Measurements from ENCODE around the gene RBM26. TPM values are rescaled to one million over a fixed set of nuclear protein-coding genes. Genes with fewer than 3 reads are reported as not detected.

Gene RBM26
- polyA plus RNA-seq, 3 donors: 3.5 to 25.3 (median 5.0) TPM

GRCh38 chr13:79359064-79359463 is 47.0 kb downstream of the RBM26 start:
- Histone ChIP-seq H3K36me3 (replicated peaks in 1 of 2; ENCODE audit: control insufficient read depth in 1 of 2, insufficient read depth in 2 of 2, low read length in 2 of 2) (peaks cover 95 to 96% of the 10 kb centered on the region in 2 donors), H2AFZ (ENCODE audit: insufficient read depth, low read depth, low read length, poor library complexity, severe bottlenecking) (no peak overlapping the region), H3K4me1 (ENCODE audit: control insufficient read depth in 1 of 2, insufficient read depth in 2 of 2, low read length in 2 of 2) (no peaks in the 10 kb centered on the region), H3K79me2 (ENCODE audit: insufficient read depth, low read length) (peaks cover 4% of the 10 kb centered on the region), H3K4me2 (replicated peaks; ENCODE audit: extremely low read depth, low read length, poor library complexity, severe bottlenecking) (no peak overlapping the region), H3K9me3 (replicated peaks in 1 of 2; ENCODE audit: control insufficient read depth in 1 of 2, insufficient read depth in 1 of 2, low read length in 2 of 2) (no peaks in the 10 kb centered on the region), H3K9ac (ENCODE audit: insufficient read depth, low read length, poor library complexity, severe bottlenecking) (no peak overlapping the region), H3K4me3 (replicated peaks in 1 of 3; ENCODE audit: low read depth in 2 of 3, low read length in 3 of 3) (no peak overlapping the region), H3K27me3 (ENCODE audit: control insufficient read depth in 2 of 2, insufficient read depth in 2 of 2, low read length in 2 of 2) (no peaks in the 10 kb centered on the region), H3K27ac (ENCODE audit: low read depth in 1 of 2, low read length in 2 of 2) (no peak overlapping the region), H4K20me1 (ENCODE audit: insufficient read depth, low read length) (peaks cover 4% of the 10 kb centered on the region)
- peaks cover 75 to 89% of the 10 kb centered on the region in 2 donors for H3K36me3 Mint-ChIP-seq
- intact Hi-C loops (cut with micrococcal nuclease): no loop called here
- no peaks in the 10 kb centered on the region for H3K27me3 Mint-ChIP-seq (ENCODE audit: low read depth in 3 of 3)
- H3K9me3 Mint-ChIP-seq: no peaks in the 10 kb centered on the region
- DNase-seq: no peak
- no peaks in the 10 kb centered on the region for H3K4me1 Mint-ChIP-seq
- no peak overlapping the region for H3K4me3 Mint-ChIP-seq
- peak overlapping the region in 4 of 7 donors; percentile 1 to 89 (median 48) for H3K27ac Mint-ChIP-seq
- no peak for TF ChIP-seq CTCF (IDR thresholded peaks at IDR 0.05)

GRCh38 chr13:79354285-79354684 is 51.8 kb downstream of the RBM26 start:
- peaks cover 69 to 83% of the 10 kb centered on the region in 2 donors for H3K36me3 Mint-ChIP-seq
- Histone ChIP-seq H3K9ac (ENCODE audit: insufficient read depth, low read length, poor library complexity, severe bottlenecking) (no peak overlapping the region), H3K79me2 (ENCODE audit: insufficient read depth, low read length) (no peaks in the 10 kb centered on the region), H3K4me2 (replicated peaks; ENCODE audit: extremely low read depth, low read length, poor library complexity, severe bottlenecking) (no peak overlapping the region), H3K4me3 (replicated peaks in 1 of 3; ENCODE audit: low read depth in 2 of 3, low read length in 3 of 3) (no peak overlapping the region), H2AFZ (ENCODE audit: insufficient read depth, low read depth, low read length, poor library complexity, severe bottlenecking) (no peak overlapping the region), H4K20me1 (ENCODE audit: insufficient read depth, low read length) (no peaks in the 10 kb centered on the region), H3K27me3 (ENCODE audit: control insufficient read depth in 2 of 2, insufficient read depth in 2 of 2, low read length in 2 of 2) (no peaks in the 10 kb centered on the region), H3K36me3 (replicated peaks in 1 of 2; ENCODE audit: control insufficient read depth in 1 of 2, insufficient read depth in 2 of 2, low read length in 2 of 2) (peaks cover 93 to 96% of the 10 kb centered on the region in 2 donors), H3K9me3 (replicated peaks in 1 of 2; ENCODE audit: control insufficient read depth in 1 of 2, insufficient read depth in 1 of 2, low read length in 2 of 2) (no peaks in the 10 kb centered on the region), H3K27ac (ENCODE audit: low read depth in 1 of 2, low read length in 2 of 2) (no peak overlapping the region), H3K4me1 (ENCODE audit: control insufficient read depth in 1 of 2, insufficient read depth in 2 of 2, low read length in 2 of 2) (no peaks in the 10 kb centered on the region)
- H3K4me3 Mint-ChIP-seq: no peak overlapping the region
- peak overlapping the region in 1 of 7 donors; percentile 63 for H3K27ac Mint-ChIP-seq
- no peak for DNase-seq
- intact Hi-C loops (cut with micrococcal nuclease): no loop called here
- H3K4me1 Mint-ChIP-seq: no peaks in the 10 kb centered on the region
- H3K27me3 Mint-ChIP-seq (ENCODE audit: low read depth in 3 of 3): no peaks in the 10 kb centered on the region
- WGBS (ENCODE audit: insufficient coverage): 100% methylated on average over 1 of the region's 3 CpGs
- TF ChIP-seq CTCF (IDR thresholded peaks at IDR 0.05): no peak
- H3K9me3 Mint-ChIP-seq: no peaks in the 10 kb centered on the region

Data from CD14-positive monocyte (primary cell).